Measurements from ENCODE around the gene CLCN7. TPM values are rescaled to one million over a fixed set of nuclear protein-coding genes. Genes with fewer than 3 reads are reported as not detected.

Gene CLCN7, protein sequence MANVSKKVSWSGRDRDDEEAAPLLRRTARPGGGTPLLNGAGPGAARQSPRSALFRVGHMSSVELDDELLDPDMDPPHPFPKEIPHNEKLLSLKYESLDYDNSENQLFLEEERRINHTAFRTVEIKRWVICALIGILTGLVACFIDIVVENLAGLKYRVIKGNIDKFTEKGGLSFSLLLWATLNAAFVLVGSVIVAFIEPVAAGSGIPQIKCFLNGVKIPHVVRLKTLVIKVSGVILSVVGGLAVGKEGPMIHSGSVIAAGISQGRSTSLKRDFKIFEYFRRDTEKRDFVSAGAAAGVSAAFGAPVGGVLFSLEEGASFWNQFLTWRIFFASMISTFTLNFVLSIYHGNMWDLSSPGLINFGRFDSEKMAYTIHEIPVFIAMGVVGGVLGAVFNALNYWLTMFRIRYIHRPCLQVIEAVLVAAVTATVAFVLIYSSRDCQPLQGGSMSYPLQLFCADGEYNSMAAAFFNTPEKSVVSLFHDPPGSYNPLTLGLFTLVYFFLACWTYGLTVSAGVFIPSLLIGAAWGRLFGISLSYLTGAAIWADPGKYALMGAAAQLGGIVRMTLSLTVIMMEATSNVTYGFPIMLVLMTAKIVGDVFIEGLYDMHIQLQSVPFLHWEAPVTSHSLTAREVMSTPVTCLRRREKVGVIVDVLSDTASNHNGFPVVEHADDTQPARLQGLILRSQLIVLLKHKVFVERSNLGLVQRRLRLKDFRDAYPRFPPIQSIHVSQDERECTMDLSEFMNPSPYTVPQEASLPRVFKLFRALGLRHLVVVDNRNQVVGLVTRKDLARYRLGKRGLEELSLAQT
- total RNA-seq: 53.2 TPM
- long read RNA-seq, full-length matches to known transcripts: 11 of 66 reads
- long read RNA-seq, partial matches to known transcripts: 26 of 66 reads
- long read RNA-seq, other reads (novel, unspliced or antisense): 29 of 66 reads

GRCh38 chr16:1474796-1475551, at the start of gene CLCN7:
Gene CLCN7, minus strand, starts transcription at chr16:1475028. Its CDS starts 54 bp downstream, at chr16:1474974.
- DNase-seq: peak; percentile 97
- intact Hi-C loops (cut with micrococcal nuclease): no loop called here

DNA sequence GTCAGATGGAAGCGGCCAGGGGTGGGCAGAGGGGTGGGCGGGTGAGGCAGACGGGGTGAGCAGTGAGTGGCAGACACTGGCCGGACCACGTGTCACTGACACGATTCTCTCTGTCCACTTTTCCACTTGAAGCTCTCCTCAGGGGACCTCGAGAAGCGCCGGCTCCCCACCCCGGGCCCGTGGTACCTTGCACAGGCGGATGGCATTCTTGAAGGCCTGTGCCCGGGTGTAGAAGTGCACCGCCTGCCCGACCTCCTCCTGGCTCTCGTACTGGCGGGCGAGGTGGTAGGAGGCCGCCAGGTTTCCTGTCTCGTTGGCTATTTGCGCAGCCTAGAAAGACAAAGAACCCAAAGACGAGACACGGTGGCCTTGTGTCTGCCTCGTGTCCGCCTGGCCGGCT, 49.5 kb upstream of the CLCN7 start:
- ATAC-seq (no peak), DNase-seq (no peak)
- intact Hi-C loops (cut with micrococcal nuclease): no loop called here

More at GRCh38 chr16:1474796-1475551, at the start of gene CLCN7:
- ATAC-seq: peak; percentile 98

- intact Hi-C loops (cut with micrococcal nuclease): no loop called here
- no peak for DNase-seq
- ATAC-seq: no peak
Observed at GRCh38 chr16:1523581-1524245, 48.9 kb upstream of the CLCN7 start.

- ATAC-seq (no peak), DNase-seq (no peak)
- intact Hi-C loops (cut with micrococcal nuclease): no loop called here
Observed at GRCh38 chr16:1520461-1520860, 45.6 kb upstream of the CLCN7 start.

- intact Hi-C loops (cut with micrococcal nuclease): no loop called here
- ATAC-seq (no peak), DNase-seq (no peak)
Observed at GRCh38 chr16:1519831-1520230, 45.0 kb upstream of the CLCN7 start.

DNA sequence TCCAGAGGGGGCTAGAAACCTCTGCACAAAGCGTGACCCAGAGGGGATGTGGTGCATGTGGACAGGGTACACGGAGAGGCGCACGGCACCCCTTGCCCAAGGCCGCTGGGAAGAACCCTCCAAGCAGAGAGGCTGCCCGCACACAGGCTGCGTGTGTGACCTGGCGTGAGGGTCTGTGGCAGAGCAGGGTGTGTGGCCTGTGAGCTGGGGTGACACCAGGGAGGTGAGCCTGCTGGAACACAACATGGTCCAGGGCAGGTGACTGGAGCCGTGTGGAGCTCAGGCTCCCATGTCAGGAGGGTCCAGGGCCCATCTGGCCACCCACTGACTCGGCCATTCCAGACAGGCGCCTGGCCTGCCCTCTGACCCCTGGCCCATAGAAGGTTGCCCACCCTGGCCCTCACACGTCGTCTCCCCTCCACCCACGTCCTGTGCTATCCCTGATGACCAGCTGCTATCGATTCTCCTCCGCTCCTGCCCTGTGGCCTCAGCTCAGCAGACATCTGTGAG, 43.9 kb upstream of the CLCN7 start:
- intact Hi-C loops (cut with micrococcal nuclease): no loop called here
- no peak for DNase-seq
- no peak for ATAC-seq

GRCh38 chr16:1514507-1514906, 39.7 kb upstream of the CLCN7 start:
- no peak for ATAC-seq
- no peak for DNase-seq
- intact Hi-C loops (cut with micrococcal nuclease): no loop called here

DNA sequence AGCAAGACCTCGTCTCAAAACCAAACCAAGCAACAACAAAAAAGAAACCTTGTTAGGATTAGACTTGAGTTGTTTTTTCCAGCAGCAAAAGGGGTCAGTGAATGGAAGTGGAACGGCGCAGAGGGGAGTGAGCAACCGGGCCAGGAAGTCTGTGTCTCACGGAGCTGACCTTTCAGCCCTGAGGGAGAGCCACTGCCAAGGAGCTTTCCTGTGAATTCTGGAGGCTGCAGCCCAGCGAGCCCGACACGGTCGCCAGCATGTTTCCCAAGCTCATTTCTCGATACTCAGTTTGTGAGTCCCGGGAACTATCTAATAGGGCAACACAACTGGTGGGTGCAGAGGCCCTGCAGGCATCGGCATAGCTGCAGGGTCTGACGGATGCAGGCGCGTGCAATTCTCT, 37.9 kb upstream of the CLCN7 start:
- intact Hi-C loops (cut with micrococcal nuclease): no loop called here
- ATAC-seq (no peak), DNase-seq (no peak)

DNA sequence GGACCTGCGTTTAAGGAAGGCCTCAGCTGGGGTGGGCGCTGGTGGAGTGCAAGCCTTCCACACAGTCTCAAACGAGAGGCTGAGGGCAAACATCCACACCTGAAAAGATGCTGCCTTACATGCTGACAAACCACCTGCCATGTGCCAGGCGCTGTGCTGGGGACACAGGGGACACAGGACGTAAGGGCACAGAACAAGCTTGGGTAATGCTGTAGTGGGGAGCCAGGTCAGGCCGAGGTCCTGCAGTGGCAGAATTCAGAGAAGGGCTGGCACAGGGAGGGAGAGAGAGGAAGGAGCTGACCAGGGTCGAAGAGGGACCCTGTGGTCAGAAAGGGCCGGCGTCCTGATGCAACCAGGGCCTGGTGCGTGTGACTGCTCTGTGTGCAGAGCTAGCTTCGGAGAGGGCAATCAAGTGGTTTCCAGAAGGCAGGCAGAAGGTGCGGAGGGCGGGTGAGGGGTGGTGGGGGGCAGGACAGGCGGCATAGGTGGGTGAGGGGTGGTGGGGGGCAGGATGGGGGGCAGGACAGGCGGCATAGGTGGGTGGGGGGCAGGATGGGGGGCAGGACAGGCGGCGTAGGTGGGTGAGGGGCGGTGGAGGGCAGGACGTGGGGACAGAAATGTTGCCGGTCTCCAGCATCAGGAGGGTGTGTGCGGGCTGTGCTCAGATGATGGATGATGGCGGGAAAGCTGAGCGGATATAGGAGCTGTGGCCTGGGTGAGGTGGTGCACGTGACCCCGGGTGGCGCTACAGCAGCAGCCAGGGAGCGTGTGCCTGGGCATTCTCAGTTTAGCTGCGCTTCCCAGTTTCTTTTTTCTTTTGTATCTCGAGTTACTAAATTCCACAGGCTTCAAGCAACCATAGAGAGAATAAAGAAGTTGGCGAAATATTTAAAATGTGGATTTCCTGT, 37.1 kb upstream of the CLCN7 start:
- intact Hi-C loops (cut with micrococcal nuclease): no loop called here
- DNase-seq: no peak
- ATAC-seq: no peak

DNA sequence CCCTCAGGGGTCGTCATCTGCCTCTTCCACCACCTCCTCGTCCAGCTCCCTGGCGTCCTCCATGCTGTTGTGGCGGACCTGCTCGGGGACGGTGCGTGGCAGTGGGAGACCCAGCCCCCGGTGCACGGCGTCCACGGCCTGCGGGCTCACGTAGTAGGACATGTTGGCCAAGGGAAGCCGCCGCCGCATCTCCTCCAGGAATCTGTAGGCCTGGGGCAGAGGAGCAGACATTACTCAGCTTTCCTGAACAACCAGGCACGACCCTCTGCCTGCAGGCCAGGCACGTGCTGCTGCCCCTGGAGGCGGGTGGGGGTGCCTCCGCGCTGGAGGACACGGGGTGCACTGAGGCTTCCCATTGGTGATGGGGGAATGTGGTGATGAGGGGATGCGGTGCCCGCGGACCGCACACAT, 36.1 kb upstream of the CLCN7 start:
- no peak for ATAC-seq
- no peak for DNase-seq
- intact Hi-C loops (cut with micrococcal nuclease): no loop called here

GRCh38 chr16:1510272-1510671, 35.4 kb upstream of the CLCN7 start:
- DNase-seq (no peak), ATAC-seq (no peak)
- intact Hi-C loops (cut with micrococcal nuclease): no loop called here

GRCh38 chr16:1509307-1510221, 34.7 kb upstream of the CLCN7 start:
- DNase-seq: peak; percentile 86
- ATAC-seq: peak; percentile 93
- intact Hi-C loops (cut with micrococcal nuclease): no loop called here

DNA sequence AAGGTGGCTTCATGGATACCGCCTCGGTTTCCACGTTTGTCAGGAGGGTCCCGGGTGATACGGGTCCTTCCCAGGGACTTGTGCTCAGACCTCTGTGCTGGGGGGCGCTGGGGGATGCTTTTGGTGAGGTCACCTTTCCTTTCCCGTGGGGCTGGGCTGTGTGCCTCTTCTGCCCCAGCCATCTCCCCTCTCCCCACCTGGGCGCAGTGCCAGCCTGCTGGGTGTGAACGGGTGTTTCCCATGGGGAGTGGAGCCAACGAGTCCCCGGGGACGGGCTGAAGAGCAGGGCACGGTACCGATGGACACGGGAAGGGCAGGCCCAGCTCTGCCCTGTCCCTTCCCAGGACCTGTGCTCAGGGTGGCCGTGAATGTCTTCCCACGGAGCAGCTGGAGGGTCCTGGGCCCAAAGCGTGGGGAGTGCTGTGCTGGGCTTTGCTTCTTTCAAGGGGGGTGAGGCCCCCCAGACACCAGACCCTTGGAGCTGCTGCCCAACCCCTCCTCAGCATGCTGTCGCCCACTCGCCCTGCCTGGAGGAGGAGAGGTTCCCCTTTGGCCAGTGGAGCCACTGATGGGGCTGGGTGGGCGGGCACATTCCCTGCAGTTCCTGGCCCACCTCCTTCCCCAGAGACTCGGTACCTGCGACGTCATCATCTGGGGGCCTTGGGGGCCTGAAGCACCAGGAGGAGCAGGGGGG, 33.8 kb upstream of the CLCN7 start:
- intact Hi-C loops (cut with micrococcal nuclease): no loop called here
- DNase-seq (no peak), ATAC-seq (no peak)

DNA sequence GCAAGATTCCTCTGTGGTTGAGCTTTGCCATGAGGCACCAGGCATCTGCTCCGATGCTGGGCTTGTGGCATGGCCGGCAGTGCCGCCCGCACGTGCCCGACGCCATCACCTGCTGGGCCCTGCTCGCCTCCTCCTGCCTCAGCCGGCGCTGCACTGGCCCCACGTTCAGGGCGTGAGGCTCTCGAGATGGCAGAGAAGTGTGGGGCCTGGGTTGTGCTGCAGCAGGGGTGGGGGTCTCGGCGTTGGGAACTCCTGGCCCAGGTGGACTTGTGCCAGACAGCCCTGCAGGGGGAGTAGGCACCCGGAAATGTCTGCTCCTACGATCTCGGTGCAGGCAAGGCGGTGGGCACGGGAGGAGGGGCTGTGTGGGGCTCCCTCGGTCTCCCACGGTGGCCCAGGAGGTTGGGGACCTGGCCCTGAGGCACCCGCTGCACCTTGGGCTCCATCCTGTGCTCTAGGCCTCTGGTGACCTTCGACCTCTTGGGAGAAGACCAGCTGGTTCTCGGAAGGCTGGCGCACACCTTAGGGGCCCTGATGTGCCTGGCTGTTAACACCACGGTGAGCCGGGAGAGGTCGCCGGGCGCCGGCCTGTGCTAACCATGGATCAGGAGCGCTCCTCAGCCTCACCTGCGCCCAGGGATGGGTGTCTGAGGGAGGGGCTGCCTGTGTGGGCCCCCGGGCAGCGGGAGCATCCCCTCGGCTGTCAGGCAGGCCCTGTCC, 31.8 kb upstream of the CLCN7 start:
- ATAC-seq (no peak), DNase-seq (no peak)
- intact Hi-C loops (cut with micrococcal nuclease): no loop called here

GRCh38 chr16:1505912-1506311, 31.1 kb upstream of the CLCN7 start:
- DNase-seq (no peak), ATAC-seq (no peak)
- intact Hi-C loops (cut with micrococcal nuclease): no loop called here

Measured in left ventricle myocardium superior (tissue), 1 donor.